HG03280 (cell line): ENCODE results near the gene IL32.

ENCODE experiments used
- ATAC-seq: cut with Tn5 transposase; IDR thresholded peaks from one replicate; pipeline ENCODE4 v1.9.1; 2021; ENCODE audit warnings: mild to moderate bottlenecking, moderate library complexity; ENCODE audit not compliant: unreplicated experiment

Gene IL32

DNA sequence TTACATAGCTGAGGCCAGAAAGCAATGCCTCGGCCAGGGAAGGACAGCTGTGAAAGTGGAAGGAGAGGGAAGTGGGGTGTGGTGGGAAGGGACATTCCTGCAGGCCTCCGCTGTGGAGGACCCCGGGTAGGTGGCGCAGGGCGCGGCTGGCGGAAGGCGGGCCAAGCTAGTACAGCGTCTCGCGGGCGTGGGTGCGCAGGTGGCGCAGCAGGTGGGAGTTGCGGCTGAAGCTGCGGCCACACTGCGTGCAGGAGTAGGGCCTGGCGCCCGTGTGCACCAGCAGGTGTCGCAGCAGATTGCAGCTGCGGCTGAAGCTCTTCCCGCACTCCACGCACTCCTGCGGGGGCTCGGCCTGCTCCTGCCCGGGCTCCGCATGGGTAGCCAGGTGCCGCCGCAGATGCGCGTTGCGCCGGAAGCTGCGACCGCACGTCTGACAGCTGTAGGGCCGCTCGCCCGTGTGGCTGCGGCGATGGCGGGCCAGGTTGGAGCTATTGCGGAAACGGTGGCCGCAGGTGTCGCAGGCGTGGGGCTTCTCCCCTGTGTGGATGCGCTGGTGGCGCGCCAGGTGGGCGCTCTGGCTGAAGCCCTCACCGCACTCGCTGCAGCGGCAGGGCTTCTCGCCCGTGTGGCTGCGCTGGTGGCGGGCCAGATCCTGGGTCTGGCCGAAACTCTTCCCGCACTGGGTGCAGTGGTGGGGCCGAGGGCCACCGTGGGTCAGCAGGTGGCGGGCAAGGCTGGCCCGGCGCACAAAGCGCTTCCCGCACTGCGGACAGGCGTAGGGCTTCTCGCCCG, 23.7 kb downstream of the IL32 start:
- ATAC-seq, result no peak

DNA sequence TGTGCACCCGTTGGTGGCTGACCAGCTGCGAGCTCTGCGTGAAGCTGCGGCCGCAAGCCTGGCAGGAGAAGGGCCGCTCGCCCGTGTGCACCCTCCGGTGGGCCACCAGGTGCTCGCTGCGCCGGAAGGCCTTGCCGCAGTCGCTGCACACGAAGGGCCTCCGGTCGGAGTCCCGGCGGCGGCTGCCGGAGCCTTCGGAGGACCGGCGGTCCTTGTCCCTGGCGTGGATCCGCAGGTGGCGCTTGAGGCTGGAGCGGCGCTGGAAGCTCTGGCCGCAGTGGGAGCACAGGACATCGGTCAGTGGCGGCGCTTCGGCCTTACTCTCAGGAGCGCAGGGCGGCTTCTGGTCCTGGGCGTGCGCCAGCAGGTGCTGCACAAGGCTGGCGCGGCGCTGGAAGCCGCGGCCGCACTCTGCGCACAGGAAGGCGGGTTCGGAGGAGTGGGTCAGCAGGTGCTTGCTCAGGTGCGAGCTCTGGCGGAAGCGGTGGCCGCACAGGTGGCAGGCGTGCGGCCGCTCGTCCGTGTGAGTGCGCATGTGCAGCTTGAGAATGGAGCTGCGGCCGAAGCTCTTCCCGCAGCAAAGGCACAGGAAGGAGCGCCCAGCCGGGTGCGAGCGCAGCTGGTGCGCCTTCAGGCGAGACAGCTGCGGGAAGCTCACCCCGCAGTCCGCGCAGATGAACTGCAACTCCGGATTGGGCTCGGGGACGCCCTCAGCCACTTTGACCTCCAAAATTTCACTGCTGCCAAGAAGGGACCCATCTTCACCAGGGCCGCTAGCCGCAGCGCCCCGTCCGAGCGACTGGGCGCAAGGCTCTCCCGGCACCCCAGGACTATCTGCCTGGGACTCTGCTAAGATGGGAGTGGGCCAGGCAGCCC, 24.5 kb downstream of the IL32 start:
- ATAC-seq, result no peak

DNA sequence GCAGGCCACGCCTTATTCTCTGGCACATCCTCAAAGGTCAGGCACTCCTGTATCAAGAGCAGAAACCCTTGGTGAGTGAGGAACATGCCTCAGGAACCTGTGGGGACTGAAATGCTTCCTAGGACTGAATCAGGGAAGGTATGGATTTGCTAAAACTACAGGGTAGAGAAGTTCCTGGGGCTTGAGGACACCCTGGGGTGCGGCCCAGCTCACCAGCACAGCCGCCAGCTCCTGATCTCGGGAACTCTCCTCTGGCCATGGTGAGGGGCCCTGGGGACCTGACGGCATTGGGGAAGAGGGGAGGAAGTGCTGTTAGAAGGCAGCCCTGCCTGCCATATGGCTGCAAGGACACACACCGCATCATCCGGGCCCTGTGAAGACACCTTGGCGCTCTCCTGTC, 26.1 kb downstream of the IL32 start:
- no peak for ATAC-seq

DNA sequence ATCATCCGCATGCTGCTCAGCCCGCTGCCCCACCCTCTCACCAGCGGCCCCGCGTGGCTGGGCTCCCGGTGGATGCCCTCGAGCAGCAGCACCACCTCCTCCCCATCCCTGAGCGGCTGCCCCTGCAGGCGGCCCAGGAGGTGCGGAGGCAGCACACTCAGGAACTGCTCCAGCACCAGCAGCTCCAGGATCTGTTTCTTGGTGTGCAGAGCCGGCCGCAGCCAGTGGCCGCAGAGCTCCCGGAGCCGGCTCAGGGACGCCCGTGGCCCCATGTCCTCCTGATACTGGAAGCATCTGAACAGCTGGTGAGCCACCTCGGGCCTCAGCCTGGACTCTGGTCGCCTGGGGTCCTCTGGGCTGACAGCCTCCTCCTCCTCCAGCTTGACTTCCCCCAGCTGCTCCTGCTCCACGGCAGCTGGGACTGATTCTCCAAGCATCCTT, 27.1 kb downstream of the IL32 start:
- no peak for ATAC-seq

DNA sequence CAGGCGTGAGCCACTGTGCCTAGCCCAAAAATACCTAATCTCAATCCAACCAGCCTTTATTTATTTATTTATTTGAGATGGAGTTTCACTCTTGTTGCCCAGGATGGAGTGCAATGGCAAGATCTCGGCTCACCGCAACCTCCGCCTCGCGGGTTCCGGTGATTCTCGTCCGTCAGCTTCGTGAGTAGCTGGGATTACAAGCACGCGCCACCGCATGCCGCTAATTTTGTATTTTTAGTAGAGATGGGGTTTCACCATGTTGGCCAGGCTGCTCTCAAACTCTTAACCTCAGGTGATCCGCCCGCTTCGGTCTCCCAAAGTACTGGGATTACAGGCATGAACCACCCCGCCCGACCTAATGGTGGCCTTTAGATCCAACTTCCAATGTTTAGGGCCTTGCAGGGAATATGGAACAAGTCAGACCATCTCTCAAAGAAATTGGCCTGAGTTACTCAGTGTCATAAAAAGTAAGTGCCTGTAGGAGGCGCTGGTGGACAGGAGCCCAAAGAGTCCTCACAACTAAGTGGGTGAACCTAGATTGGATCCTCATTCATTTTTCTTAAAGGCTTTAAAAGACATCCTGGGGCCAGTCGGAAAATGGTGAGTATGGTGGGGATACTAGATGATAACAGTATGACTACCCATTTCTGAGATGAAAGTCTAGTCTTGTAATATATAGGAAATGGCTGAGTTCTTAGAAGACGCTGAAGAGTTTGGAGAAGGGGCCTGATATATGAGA, 29.0 kb downstream of the IL32 start:
- ATAC-seq, result no peak

DNA sequence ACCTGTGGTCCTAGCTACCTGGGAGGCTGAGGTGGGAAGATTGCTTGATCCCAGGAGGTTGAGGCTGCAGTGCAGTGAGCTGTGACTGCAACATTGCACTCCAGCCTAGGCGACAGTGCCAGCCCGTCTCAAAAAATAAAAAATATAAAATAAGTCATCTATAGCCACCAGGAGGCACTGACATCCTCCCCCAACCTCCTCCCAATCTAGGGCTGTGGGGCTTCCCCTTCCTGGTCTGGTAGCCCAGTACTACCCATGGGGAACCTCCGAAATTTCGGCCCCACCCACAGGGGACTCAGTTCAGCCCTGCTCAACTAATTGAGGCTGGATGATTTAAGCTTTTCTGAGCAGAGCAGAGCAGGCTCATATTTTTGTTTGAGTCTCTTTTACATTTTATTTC, 30.4 kb downstream of the IL32 start:
- ATAC-seq, result no peak

DNA sequence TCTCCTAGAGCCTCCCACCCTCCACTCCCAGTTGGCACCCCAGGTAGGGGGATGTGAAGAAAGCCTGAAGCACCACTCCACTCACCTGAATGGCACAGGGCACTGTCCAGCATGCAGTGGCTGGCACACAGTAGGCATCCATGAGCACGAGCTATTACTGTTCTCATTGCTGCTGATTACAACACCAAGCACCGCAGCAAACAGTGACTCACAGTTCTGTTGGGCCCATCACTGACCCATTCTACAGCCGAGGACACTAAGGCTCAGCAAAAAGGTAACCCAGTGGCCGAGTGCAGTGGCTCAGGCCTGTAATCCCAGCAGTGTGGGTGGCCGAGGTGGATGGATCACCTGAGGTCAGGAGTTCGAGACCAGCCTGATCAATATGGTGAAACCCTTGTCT, 30.9 kb downstream of the IL32 start:
- ATAC-seq, result no peak

DNA sequence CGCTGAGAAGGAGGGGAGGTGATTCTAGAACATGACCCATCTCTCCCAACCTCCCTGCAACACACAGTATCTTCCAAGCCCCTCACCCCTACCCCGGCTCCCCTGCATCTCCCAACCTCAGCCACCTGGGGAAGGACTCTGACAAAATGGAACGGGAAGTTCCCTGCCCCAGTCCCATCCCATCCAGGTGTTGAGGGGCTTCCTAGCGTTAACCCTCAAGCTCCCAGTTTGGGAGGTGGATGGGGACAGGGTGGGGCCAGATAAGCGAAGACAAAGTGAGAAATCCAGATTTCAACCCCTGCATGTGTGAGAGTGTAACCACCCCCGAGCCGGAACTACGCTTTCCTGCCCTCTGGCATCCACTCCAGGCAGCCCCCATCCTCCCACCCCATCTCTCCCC, 31.8 kb downstream of the IL32 start:
- no peak for ATAC-seq

DNA sequence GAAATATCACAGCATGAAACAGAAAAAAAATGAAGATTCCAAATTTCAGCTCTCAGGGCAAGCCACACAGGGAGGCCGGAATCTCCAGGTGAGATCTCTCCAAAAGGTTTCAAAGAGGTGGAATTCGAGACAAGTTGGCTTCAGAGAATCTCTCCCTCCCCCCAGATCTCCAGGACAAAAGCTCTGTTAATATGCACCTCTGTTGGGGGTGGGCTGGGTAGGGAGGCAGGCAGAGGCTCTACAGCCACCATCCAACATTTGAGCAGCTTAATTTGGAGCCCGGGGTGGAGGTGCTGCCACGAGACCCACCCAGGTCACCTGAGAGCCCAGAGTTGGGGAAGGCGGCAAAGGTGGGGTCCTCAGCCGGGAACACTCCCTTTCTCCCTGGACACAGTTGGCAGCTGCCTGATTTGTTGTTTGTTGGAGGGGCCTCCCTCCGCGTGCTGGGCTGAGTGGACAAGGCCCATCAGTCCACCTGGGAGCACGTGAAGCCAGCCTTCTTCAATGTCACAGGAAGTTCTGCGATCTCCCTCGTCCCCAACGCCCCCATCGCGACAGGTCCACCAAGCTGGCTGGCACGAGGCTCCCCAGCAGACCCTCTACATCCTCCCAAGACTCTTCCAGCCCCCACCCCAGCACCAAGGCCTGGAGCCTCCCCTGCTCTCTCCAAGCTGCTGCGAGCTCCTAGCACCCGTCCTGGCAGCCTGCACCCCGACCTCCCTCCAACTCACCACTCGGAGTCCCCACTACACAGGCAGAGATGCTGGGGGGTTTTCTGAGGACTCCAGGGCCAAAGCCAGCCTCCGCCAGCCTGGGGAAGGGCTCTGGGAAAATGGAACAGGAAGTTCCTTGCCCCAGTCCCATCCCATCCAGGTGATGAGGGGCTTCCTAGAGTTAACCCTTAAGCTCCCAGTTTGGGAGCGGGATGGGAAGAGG, 33.3 kb downstream of the IL32 start, which contains the start of gene ZSCAN10:
Gene ZSCAN10 (minus strand): TSS at position 836 of the 936 bp plus-strand sequence. CDS start 6,357 bp downstream, outside the sequence.
- ATAC-seq, result no peak

DNA sequence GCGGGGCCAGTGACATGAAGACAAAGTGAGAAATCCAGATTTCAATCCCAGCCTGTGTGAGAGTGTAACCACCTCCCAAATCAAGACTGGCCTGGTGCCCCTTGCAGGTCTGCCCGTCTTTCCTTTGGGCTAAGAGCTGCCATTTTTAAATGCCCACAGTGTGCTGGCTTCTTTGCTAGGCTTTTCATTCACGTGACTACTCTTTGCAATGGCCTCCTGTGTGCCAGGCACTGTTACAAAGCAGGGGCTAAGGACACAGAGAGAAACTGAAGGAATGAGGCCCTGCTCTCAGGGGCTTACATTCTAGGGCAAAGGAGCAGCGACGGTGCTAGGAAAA, 33.9 kb downstream of the IL32 start:
- no peak for ATAC-seq

DNA sequence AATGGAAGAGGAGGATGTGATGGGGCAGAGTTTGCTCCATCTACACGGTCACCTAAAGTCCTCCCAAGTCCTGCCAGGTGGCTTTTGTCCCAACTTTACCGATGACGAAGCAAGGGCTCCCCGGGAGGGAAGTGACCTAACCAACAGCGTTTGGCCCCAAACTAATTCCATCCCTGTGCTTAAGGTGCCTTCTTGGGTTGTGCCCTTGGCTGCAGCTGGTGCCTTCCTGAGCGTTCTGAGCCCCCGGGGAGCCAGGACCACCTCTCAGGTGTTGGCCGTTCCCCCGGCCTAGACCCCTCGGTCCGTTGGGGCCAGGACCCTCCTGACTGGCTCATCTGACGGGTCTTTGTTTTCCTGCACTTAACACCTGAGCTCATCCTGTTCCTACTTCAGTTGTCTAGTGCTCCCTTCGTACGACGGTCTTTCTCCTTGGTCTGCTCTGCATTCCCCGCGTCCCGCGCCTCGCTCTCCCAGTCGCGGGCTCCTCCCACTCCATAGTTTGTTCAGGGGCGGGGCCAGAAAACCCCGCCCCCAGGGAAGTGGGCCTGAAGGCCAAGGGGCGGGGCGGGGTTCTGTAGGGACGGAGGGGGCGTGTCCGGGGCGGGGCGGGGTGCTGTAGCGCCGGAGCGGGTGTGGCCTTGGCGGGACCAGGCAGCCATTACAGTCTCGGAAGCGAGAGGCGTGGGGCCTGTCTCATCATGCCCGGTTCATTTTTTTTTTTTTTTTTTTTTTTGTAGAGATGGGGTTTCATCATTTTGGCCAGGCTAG, 34.5 kb downstream of the IL32 start:
- peak; percentile 78 for ATAC-seq

DNA sequence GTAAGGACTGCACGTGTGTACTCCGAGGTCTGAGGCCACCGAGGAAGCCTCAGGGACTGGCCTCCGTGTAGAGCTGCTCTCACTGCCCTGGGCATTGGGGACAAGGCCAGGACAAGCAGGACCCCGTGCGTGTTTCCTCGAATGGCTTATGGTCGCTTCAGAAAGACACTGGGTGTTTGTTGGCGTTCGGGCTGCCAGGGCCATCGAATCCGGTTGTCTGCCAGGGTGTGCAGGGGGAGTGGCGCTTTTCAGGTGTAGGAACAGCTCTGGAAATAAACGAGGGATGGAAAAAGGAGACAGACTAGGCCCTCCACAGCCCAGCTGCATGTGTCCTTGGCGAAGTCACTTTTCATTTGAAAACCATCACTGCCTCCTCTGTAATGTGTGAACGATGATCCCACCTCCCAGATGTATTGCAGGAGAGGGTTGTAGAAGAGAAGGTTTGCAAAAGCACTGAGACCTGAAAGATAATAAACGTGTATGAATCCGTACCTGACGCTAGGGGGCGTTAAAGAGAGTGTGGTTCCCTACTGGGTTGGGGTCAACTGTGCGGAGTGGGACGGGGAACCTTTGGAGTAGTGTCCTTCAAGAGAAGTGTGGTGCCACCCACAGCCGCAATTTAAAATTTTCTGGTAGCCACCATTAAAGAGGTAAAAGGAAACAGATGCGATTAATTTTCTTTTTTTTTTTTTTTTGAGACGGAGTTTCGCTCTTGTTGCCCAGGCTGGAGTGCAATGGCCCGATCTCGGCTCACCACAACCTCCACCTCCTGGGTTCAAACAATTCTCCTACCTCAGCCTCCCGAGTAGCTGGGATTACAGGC, 35.8 kb downstream of the IL32 start:
- ATAC-seq, result no peak

DNA sequence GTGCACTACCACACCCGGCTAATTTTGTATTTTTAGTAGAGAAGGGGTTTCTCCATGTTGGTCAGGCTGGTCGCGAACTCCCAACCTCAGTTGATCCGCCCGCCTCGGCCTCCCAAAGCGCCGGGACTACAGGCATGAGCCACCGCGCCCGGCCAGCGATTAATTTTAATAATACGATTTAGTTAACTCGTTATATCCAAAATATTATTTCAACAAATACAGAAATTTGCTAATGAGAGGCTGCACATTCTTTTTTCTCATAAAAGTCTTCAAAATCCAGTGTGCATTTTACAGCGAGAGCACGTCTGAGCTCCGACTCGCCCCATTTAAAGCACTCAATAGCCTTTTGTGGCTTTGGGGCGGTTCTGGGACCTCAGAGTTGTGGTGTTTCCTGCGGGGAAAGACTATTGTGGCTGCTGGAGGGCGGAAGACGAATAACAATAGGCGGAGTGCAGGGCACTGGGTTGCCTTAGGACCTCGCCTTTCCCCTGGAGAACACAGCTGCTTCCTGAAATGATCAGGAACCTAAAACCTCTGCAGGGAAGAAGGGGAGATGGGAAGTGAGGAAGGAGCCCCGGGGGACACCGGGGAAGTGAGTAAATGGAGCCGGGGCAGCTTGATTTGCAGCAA, 36.5 kb downstream of the IL32 start:
- no peak for ATAC-seq

DNA sequence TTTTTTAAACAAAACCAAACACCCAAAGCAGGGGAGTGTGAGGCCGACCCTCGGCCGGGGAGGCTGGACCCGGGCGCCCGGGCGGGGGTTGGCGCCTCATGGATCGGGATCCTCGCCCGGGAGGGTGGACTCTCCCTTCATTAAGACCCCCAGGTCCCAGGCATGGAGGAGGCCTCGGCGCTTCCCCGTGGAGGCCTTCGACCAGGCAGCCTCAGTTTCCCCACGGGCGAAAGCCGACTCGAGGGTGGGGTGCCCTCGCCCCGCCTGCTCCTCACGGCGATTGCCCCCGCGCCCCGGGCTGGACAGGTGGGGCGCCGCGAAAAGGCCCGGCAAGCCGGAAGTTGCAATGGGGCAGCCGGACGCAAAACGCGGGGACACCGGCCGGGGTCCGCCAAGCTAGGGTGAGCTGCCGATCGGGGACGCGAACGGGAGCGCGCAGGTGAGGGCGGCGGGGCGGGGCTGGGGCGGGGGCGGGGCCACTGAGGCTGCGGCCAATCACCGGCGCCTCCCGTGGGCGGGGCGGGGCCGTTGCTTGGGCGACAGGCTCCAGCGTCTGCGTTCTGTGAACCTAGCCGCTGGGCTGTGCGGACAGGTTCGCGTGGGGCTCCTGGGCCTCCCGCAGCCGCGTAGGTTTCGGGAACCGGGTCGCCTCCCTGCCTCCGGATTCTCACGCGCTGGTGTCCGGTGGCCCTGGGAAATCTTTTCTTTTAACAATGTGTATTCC, 40.9 kb downstream of the IL32 start:
- ATAC-seq, result peak; percentile 83

DNA sequence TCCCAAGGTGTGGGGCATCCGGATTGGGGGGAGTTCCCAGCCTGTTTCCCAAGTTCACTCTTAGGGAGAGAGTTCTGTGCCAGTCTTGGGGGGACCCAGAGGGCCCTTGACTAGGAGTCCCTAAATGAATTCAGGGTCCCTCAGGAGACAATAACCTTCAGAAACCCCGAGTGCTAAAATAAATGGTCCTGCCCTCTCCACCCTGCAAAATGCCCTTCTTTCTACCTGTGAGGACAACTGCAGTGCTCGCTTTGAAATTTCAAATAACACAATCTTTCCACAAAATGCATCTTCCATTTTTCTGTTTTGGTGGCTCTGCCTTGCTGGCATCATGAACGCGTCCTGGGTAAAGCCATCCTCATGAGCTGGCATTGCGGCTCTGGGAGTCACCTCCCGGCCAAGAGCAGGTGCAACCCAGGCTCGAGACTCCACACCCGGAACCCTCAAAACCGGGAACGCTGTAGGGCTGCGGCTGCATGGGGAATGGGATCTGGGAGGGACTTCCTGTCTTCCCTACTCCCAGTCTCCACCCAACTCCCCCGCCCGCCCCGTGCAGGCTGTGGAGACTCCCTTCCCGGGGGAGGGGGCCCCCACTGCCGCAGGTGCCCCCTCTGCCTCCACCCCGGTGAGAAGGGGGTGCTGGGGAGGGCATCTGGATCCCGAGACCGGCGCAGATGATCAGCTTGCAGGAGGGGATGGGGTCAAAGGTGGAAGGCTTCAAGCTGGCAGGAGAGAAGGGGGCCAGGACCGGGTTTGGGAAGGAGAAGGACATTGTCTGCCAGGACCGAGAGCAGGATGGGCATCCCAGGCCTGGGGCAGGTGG, 46.8 kb downstream of the IL32 start, which contains the start of gene ZNF205:
Gene ZNF205 (plus strand): TSS at position 529 of the 823 bp plus-strand sequence. CDS start 845 bp downstream, outside the sequence.
- no peak for ATAC-seq

DNA sequence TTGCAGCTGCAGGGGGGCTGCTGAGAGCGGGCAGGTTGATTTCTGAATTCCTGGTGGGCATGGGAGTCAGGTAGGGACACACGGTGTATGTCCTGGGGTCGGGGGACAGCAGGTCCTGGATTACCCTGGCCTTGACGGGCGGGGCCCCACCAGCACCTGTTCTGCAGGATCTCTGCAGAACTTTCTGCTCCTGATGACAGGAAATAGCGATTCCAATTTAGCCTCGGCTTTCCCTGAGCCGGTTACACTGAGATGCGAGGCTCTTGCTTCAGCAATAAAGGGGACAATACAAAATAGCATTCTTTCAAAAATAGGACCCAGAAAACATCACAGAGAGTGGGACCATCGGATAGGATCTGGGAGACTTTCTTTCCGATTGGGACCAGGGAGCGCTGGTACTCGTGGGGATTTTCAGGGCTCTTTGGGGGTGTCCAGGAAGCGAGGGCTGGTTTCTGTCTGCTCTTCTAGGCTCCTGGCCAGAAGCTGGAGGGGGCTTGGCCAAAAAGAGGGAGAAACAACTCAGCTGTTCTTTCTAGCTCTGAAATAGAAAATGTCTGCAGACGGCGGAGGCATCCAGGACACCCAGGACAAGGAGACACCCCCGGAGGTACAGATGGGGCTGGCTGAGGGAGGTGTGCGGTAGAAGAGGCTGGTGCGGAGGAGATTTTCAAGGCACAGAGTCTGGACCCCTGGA, 47.6 kb downstream of the IL32 start:
- no peak for ATAC-seq
